Cardiac muscle cell (in vitro differentiated cells and primary cell): ENCODE results near the gene PARD3. TPM values are rescaled to one million over a fixed set of nuclear protein-coding genes. Genes with fewer than 3 reads are reported as not detected.

Experiments used
- DNase-seq, 2 donors: peaks; one replicate each; pipeline versions ENCODE4 v3.0.0 to v3.0.0-alpha.2; 2010 to 2017; ENCODE audit warnings: low read depth in 1 of 2, low spot score in 1 of 2
- H3K27ac ChIP-seq: fragments of 200-600 bp; sonication (generic); 2 replicates; pipeline ENCODE4 v1.5.1; 2016
- H3K27me3 ChIP-seq: fragments of 200-600 bp; sonication (generic); 2 replicates; pipeline ENCODE4 v1.6.0; 2016; ENCODE audit warnings: control low read depth
- H3K36me3 ChIP-seq: fragments of 200-600 bp; sonication (generic); 2 replicates; pipeline ENCODE4 v1.5.1; 2016; ENCODE audit warnings: control low read depth
- H3K4me1 ChIP-seq: fragments of 200-600 bp; sonication (generic); 2 replicates; pipeline ENCODE4 v1.8.1; 2017; ENCODE audit warnings: low read depth, mild to moderate bottlenecking, mixed run types
- H3K4me3 ChIP-seq: fragments of 200-600 bp; sonication (generic); 2 replicates; pipeline ENCODE4 v1.5.1; 2016; ENCODE audit warnings: mild to moderate bottlenecking
- H3K9me3 ChIP-seq: fragments of 200-600 bp; sonication (generic); 2 replicates; pipeline ENCODE4 v1.5.1; 2017; ENCODE audit warnings: low read depth, mild to moderate bottlenecking, control low read depth
- polyA plus RNA-seq: library from polyadenylated mRNA; unstranded; fragments of >200 nt; fragmentation: Nextera tagmentation; extraction: Ambion mirVana; gene quantifications from 2 replicates; pipeline ENCODE4 v1.2.1, GENCODE V29; 2016
- total RNA-seq: library from RNA; depleted of rRNA; stranded (reverse); fragments of >200 nt; gene quantifications from 2 replicates; pipeline ENCODE4 v1.2.3, GENCODE V29; 2016
- TF ChIP-seq, protein P1 (sequence below): IDR thresholded peaks from 2 replicates; pipeline ENCODE4 v1.5.1; 2012; ENCODE audit warnings: low read depth, mild to moderate bottlenecking, low read length

The PARD3 gene
- total and polyA plus RNA-seq, 2 experiments from 2014 or later = 36.5 to 64.8 TPM

DNA sequence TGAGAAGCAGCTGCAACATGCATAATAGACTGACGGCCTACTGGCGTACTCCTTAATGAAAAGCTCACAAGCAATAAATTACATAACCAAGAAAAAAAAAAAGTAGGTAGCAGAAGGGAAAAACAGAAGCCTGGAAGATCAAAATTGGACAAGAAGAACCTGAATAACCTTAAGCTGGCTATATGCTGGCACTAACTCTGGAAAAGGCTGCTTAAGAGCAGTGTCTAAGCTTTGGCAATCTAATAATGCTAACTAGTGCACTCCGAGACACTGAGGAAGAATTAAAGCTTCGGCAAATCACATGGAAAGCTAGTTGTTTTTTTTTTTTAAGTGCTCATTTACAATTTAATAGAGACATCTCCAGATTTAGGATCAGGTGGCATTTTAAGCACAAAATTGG lies 441.9 kb downstream of the PARD3 start:
- Histone ChIP-seq H3K27me3 (no peaks in the 10 kb centered on the region), H3K36me3 (no peaks in the 10 kb centered on the region), H3K9me3 (no peaks in the 10 kb centered on the region), H3K4me3 (no peak overlapping the region), H3K4me1 (no peaks in the 10 kb centered on the region), H3K27ac (no peak overlapping the region)
- TF ChIP-seq, protein P1, sequence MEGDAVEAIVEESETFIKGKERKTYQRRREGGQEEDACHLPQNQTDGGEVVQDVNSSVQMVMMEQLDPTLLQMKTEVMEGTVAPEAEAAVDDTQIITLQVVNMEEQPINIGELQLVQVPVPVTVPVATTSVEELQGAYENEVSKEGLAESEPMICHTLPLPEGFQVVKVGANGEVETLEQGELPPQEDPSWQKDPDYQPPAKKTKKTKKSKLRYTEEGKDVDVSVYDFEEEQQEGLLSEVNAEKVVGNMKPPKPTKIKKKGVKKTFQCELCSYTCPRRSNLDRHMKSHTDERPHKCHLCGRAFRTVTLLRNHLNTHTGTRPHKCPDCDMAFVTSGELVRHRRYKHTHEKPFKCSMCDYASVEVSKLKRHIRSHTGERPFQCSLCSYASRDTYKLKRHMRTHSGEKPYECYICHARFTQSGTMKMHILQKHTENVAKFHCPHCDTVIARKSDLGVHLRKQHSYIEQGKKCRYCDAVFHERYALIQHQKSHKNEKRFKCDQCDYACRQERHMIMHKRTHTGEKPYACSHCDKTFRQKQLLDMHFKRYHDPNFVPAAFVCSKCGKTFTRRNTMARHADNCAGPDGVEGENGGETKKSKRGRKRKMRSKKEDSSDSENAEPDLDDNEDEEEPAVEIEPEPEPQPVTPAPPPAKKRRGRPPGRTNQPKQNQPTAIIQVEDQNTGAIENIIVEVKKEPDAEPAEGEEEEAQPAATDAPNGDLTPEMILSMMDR = no peak
- DNase-seq = no peak

DNA sequence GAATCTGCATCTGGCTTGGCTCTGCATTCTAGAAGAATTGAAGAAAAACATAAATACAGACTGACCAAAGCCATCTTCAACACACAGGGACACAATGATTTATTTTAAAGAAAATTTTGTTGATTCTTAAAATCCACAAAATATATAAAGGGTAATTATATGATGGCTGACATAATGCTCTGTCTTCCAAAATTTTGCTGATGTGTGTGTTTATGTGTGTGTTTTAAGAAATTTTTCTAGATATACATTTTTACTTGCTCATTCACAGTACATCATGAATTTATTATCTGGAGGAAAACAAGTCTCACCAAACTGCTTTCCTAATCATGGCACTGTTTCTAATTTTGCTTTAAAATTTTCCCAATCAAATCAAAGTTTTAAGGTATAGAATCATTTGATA lies 442.6 kb downstream of the PARD3 start:
- H3K4me1 ChIP-seq = no peaks in the 10 kb centered on the region
- no peak overlapping the region for H3K4me3 ChIP-seq
- H3K27me3 ChIP-seq = no peaks in the 10 kb centered on the region
- H3K27ac ChIP-seq = no peak overlapping the region
- TF ChIP-seq, protein P1 = no peak
- no peaks in the 10 kb centered on the region for H3K36me3 ChIP-seq
- H3K9me3 ChIP-seq = no peaks in the 10 kb centered on the region
- DNase-seq = no peak

- no peak for DNase-seq
- Histone ChIP-seq H3K36me3 (no peaks in the 10 kb centered on the region), H3K27me3 (no peaks in the 10 kb centered on the region), H3K9me3 (no peaks in the 10 kb centered on the region), H3K4me3 (no peak overlapping the region), H3K27ac (no peak overlapping the region), H3K4me1 (no peaks in the 10 kb centered on the region)
- TF ChIP-seq, protein P1 = no peak
These were observed 445.0 kb downstream of the PARD3 start for GRCh38 chr10:34370126-34370525.

DNA sequence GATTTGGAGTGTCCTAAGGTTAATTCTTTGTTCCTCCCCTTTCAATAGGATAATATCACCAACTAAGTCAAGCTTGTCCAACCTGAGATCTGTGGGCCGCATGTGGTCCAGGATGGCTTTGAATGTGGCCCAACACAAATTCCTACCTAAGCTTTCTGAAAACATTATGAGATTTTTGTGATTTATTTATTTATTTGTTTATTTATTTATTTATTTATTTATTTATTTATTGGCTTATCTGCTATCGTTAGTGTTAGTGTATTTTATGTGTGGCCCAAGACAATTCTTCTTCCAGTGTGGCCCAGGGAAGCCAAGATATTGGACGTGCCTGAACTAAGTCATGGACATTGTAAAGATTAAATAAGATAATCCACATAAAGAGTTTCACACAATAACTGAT lies 446.0 kb downstream of the PARD3 start:
- H3K9me3 ChIP-seq = no peaks in the 10 kb centered on the region
- H3K27me3 ChIP-seq = no peaks in the 10 kb centered on the region
- no peak overlapping the region for H3K4me3 ChIP-seq
- no peaks in the 10 kb centered on the region for H3K36me3 ChIP-seq
- TF ChIP-seq, protein P1 = no peak
- H3K4me1 ChIP-seq = no peaks in the 10 kb centered on the region
- DNase-seq = no peak
- H3K27ac ChIP-seq = no peak overlapping the region

- H3K4me1 ChIP-seq = no peaks in the 10 kb centered on the region
- H3K36me3 ChIP-seq = no peaks in the 10 kb centered on the region
- TF ChIP-seq, protein P1 = no peak
- no peaks in the 10 kb centered on the region for H3K9me3 ChIP-seq
- no peaks in the 10 kb centered on the region for H3K27me3 ChIP-seq
- H3K27ac ChIP-seq = no peak overlapping the region
- no peak overlapping the region for H3K4me3 ChIP-seq
- peak in 1 of 2 donors; percentile 21 for DNase-seq
These were observed 450.7 kb downstream of the PARD3 start for GRCh38 chr10:34364253-34365037.
